ENCODE data around the gene RNF113B. TPM values are rescaled to one million over a fixed set of nuclear protein-coding genes. Genes with fewer than 3 reads are reported as not detected.

Gene RNF113B
- total and polyA plus RNA-seq, 2 donors (not counting 1 experiment from before 2014, with no cell fraction given) = not detected

DNA sequence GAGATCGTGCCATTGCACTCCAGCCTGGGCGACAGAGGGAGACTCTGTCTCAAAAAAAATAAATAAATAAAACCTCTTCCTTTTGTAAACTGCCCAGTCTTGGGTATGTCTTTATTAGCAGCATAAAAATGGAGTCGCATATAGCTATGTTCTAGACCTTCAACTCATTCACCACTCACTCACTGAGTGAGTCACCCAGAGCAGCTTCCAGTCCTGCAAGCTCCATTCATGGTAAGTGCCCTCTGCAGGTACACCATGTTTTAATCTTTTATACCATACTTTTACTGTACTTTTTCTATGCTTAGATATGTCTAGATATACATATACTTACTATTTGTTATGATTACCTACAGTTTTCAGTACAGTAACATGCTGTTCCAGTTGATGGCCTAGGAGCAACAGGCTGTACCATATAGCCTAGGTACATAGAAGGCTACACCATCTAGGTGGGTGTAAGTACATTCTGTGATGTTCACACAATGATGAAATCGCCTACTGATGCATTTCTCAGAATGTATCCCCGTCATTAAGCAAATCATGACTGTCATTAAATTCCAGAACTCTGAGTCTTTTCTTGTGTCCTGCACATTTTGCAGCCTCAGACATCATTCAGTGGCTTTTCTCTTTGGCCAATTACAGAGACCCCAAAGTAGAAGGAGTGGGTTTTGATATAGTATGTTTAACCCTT, 47.9 kb downstream of the RNF113B start:
- WGBS (ENCODE audit: insufficient coverage) = 100% methylated on average over 1 of the region's 5 CpGs
- Histone ChIP-seq H3K9ac (ENCODE audit: low read length) (no peak overlapping the region), H3K36me3 (replicated peaks in 1 of 2; ENCODE audit: control extremely low read depth in 1 of 2, control insufficient read depth in 1 of 2, extremely low read depth in 1 of 2, insufficient read depth in 2 of 2, low read length in 1 of 2) (no peaks in the 10 kb centered on the region), H3K27ac (ENCODE audit: low read length in 2 of 2) (no peak overlapping the region), H3K9me3 (ENCODE audit: control extremely low read depth in 1 of 3, control insufficient read depth in 2 of 3, insufficient read depth in 1 of 3, low read length in 2 of 3) (peaks cover 0 to 10% (median 1%) of the 10 kb centered on the region in 3 donors), H3K27me3 (replicated peaks in 1 of 4; ENCODE audit: control extremely low read depth in 1 of 4, control insufficient read depth in 3 of 4, insufficient read depth in 4 of 4, low read length in 3 of 4) (no peaks in the 10 kb centered on the region), H3K4me2 (replicated peaks; ENCODE audit: low read depth, low read length, poor library complexity, severe bottlenecking) (no peak overlapping the region), H3K4me1 (ENCODE audit: control insufficient read depth in 2 of 2, insufficient read depth in 2 of 2, low read length in 2 of 2) (peaks cover 2 to 4% of the 10 kb centered on the region in 2 donors), H3K79me2 (ENCODE audit: control insufficient read depth, insufficient read depth, low read length) (no peaks in the 10 kb centered on the region), H3K4me3 (ENCODE audit: control extremely low read depth in 1 of 5, extremely low read depth in 1 of 5, insufficient read depth in 1 of 5, low read depth in 2 of 5, low read length in 4 of 5) (no peak overlapping the region), H2AFZ (ENCODE audit: insufficient read depth, low read depth, low read length, poor library complexity, severe bottlenecking) (no peak overlapping the region), H4K20me1 (ENCODE audit: control insufficient read depth, insufficient read depth, low read length, poor library complexity, severe bottlenecking) (no peaks in the 10 kb centered on the region)
- Mint-ChIP-seq H3K27ac (no peak overlapping the region), H3K4me1 (peaks cover 6% of the 10 kb centered on the region), H3K27me3 (peaks cover 18% of the 10 kb centered on the region), H3K9me3 (ENCODE audit: insufficient read depth) (peaks cover 5% of the 10 kb centered on the region), H3K4me3 (no peak overlapping the region)
- no peak for ATAC-seq (ENCODE audit: low read depth)
- TF ChIP-seq EZH2 (IDR thresholded peaks at IDR 0.05; ENCODE audit: borderline replicate concordance, insufficient read depth, low read depth, low read length, poor library complexity, severe bottlenecking) = no peak
- TF ChIP-seq, protein P1, sequence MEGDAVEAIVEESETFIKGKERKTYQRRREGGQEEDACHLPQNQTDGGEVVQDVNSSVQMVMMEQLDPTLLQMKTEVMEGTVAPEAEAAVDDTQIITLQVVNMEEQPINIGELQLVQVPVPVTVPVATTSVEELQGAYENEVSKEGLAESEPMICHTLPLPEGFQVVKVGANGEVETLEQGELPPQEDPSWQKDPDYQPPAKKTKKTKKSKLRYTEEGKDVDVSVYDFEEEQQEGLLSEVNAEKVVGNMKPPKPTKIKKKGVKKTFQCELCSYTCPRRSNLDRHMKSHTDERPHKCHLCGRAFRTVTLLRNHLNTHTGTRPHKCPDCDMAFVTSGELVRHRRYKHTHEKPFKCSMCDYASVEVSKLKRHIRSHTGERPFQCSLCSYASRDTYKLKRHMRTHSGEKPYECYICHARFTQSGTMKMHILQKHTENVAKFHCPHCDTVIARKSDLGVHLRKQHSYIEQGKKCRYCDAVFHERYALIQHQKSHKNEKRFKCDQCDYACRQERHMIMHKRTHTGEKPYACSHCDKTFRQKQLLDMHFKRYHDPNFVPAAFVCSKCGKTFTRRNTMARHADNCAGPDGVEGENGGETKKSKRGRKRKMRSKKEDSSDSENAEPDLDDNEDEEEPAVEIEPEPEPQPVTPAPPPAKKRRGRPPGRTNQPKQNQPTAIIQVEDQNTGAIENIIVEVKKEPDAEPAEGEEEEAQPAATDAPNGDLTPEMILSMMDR (IDR thresholded peaks at IDR 0.05) = no peak
- DNase-seq = no peak
- ChIA-PET POLR2A (no interaction called here), CTCF (no interaction called here)
- intact Hi-C loops (cut with micrococcal nuclease) = no loop called here

Small RNAs within 50 kb of the gene (small RNA-seq; reads per million reads assigned to genes)
- gene MIR3170 (ENCODE audit: insufficient read length, low read depth, low replicate concordance) = not detected

Other genes starting within 250 kb of the RNF113B start
- 76.4 and 84.1 TPM in 2 replicates for gene IPO5, start 223.6 kb downstream of the RNF113B start, total RNA-seq
- gene IPO5, start 223.6 kb downstream of the RNF113B start, polyA plus RNA-seq = 25.9 and 35.6 TPM in 2 replicates
- 1.5 TPM in 2 replicates for gene FARP1, start 34.2 kb downstream of the RNF113B start, total RNA-seq
- gene FARP1, start 34.2 kb downstream of the RNF113B start, polyA plus RNA-seq = 0.12 and 0.15 TPM in 2 replicates

All from B cell (primary cell).